Neural progenitor cell (in vitro differentiated cells): ENCODE results near the gene MYL4. TPM values are rescaled to one million over a fixed set of nuclear protein-coding genes. Genes with fewer than 3 reads are reported as not detected.

Experiments used
- DNase-seq: peaks from one replicate; pipeline ENCODE4 v3.0.0-alpha.2; 2016; ENCODE audit warnings: low spot score
- H2AFZ ChIP-seq: fragments of 200-600 bp; sonication (generic); replicated peaks from 2 replicates; pipeline ENCODE4 v1.6.1; 2016; ENCODE audit warnings: antibody characterized with exemption
- H3F3A ChIP-seq: fragments of 200-600 bp; sonication (generic); 2 replicates; pipeline ENCODE4 v1.6.1; 2016; ENCODE audit warnings: antibody characterized with exemption, low read depth
- H3K27ac ChIP-seq: fragments of 200-600 bp; sonication (generic); 2 replicates; pipeline ENCODE4 v1.5.1; 2016; ENCODE audit warnings: mild to moderate bottlenecking
- H3K27me3 ChIP-seq: fragments of 200-600 bp; sonication (generic); 2 replicates; pipeline ENCODE4 v1.6.1; 2016; ENCODE audit warnings: mild to moderate bottlenecking, moderate library complexity
- H3K36me3 ChIP-seq: fragments of 200-600 bp; sonication (generic); 2 replicates; pipeline ENCODE4 v1.5.1; 2016
- H3K4me1 ChIP-seq: fragments of 200-600 bp; sonication (generic); 2 replicates; pipeline ENCODE4 v1.6.1; 2016; ENCODE audit warnings: mixed run types
- H3K4me2 ChIP-seq: fragments of 200-600 bp; sonication (generic); 2 replicates; pipeline ENCODE4 v1.6.1; 2016
- H3K4me3 ChIP-seq: fragments of 200-600 bp; sonication (generic); 2 replicates; pipeline ENCODE4 v1.5.1; 2016
- H3K79me2 ChIP-seq: fragments of 200-600 bp; sonication (generic); 2 replicates; pipeline ENCODE4 v1.6.1; 2016; ENCODE audit warnings: low read depth
- H3K9ac ChIP-seq: fragments of 200-600 bp; sonication (generic); 2 replicates; pipeline ENCODE4 v1.6.1; 2016
- H3K9me3 ChIP-seq: fragments of 200-600 bp; sonication (generic); 2 replicates; pipeline ENCODE4 v1.5.1; 2016; ENCODE audit warnings: low read depth
- H4K20me1 ChIP-seq: fragments of 200-600 bp; sonication (generic); 2 replicates; pipeline ENCODE4 v1.6.1; 2016; ENCODE audit warnings: low read depth
- H3K27ac Mint-ChIP-seq: 3 replicates; pipeline ENCODE4 v1.8.0; 2021; ENCODE audit warnings: mixed read lengths
- H3K27me3 Mint-ChIP-seq: 2 replicates; pipeline ENCODE4 v1.8.0; 2022; ENCODE audit warnings: low read depth, mild to moderate bottlenecking, inconsistent platforms, moderate library complexity, mixed read lengths; ENCODE audit not compliant: insufficient read depth
- H3K36me3 Mint-ChIP-seq: 3 replicates; pipeline ENCODE4 v1.8.0; 2021; ENCODE audit warnings: mixed read lengths
- H3K4me1 Mint-ChIP-seq: 3 replicates; pipeline ENCODE4 v1.8.0; 2021; ENCODE audit warnings: mixed read lengths
- H3K4me3 Mint-ChIP-seq: 3 replicates; pipeline ENCODE4 v1.8.0; 2021; ENCODE audit warnings: mild to moderate bottlenecking, moderate library complexity, mixed read lengths
- H3K9me3 Mint-ChIP-seq: 3 replicates; pipeline ENCODE4 v1.8.0; 2020; ENCODE audit warnings: mixed read lengths
- CTCF ChIP-seq: fragments of 200-600 bp; sonication (generic); IDR thresholded peaks from 2 replicates; pipeline ENCODE4 v1.5.1; 2017; ENCODE audit warnings: antibody characterized with exemption, mild to moderate bottlenecking
- EZH2 ChIP-seq: fragments of 200-600 bp; sonication (generic); IDR thresholded peaks from 2 replicates; pipeline ENCODE4 v1.6.1; 2017; ENCODE audit warnings: antibody characterized with exemption, mild to moderate bottlenecking, moderate library complexity
- EZH2phosphoT487 ChIP-seq: fragments of 200-600 bp; sonication (generic); IDR thresholded peaks from 2 replicates; pipeline ENCODE4 v1.6.1; 2017; ENCODE audit warnings: antibody characterized with exemption
- total RNA-seq: library from RNA; depleted of rRNA; stranded (reverse); fragments of >200 nt; gene quantifications from 2 replicates; pipeline ENCODE4 v1.2.3, GENCODE V29; 2015; ENCODE audit warnings: low replicate concordance

Gene MYL4
- total RNA-seq, 1 donor from 2014 or later = 0.37 TPM

- no peaks in the 10 kb centered on the region for H3K36me3 ChIP-seq
- peaks cover 8% of the 10 kb centered on the region for H3F3A ChIP-seq
- no peak overlapping the region for H2AFZ ChIP-seq
- no peak overlapping the region for H3K9ac ChIP-seq
- Mint-ChIP-seq H3K36me3 (no peaks in the 10 kb centered on the region), H3K27ac (no peak overlapping the region), H3K4me3 (no peak overlapping the region), H3K27me3 (peaks cover 30% of the 10 kb centered on the region), H3K9me3 (peaks cover 11% of the 10 kb centered on the region), H3K4me1 (peaks cover 17% of the 10 kb centered on the region)
- no peaks in the 10 kb centered on the region for H3K9me3 ChIP-seq
- H3K79me2 ChIP-seq = no peaks in the 10 kb centered on the region
- peaks cover 8% of the 10 kb centered on the region for H4K20me1 ChIP-seq
- DNase-seq = no peak
- H3K4me1 ChIP-seq = no peaks in the 10 kb centered on the region
- H3K4me2 ChIP-seq = no peak overlapping the region
- H3K27me3 ChIP-seq = peaks cover 47% of the 10 kb centered on the region
- H3K4me3 ChIP-seq = no peak overlapping the region
- TF ChIP-seq EZH2 (no peak), CTCF (no peak), EZH2phosphoT487 (no peak)
- no peak overlapping the region for H3K27ac ChIP-seq
Measured at GRCh38 chr17:47250855-47251254, 41.7 kb downstream of the MYL4 start.

GRCh38 chr17:47251421-47251940 lies 42.3 kb downstream of the MYL4 start:
- Histone ChIP-seq H3K4me1 (no peaks in the 10 kb centered on the region), H3K4me2 (no peak overlapping the region), H3K4me3 (no peak overlapping the region), H3F3A (peaks cover 8% of the 10 kb centered on the region), H3K27ac (no peak overlapping the region), H3K9me3 (no peaks in the 10 kb centered on the region), H2AFZ (no peak overlapping the region), H3K79me2 (no peaks in the 10 kb centered on the region), H3K9ac (no peak overlapping the region), H4K20me1 (peaks cover 8% of the 10 kb centered on the region), H3K27me3 (peaks cover 53% of the 10 kb centered on the region), H3K36me3 (no peaks in the 10 kb centered on the region)
- peaks cover 17% of the 10 kb centered on the region for H3K4me1 Mint-ChIP-seq
- no peak overlapping the region for H3K27ac Mint-ChIP-seq
- H3K27me3 Mint-ChIP-seq = peaks cover 35% of the 10 kb centered on the region
- H3K4me3 Mint-ChIP-seq = no peak overlapping the region
- DNase-seq = no peak
- TF ChIP-seq CTCF (no peak), EZH2phosphoT487 (no peak), EZH2 (no peak)
- H3K9me3 Mint-ChIP-seq = peaks cover 11% of the 10 kb centered on the region
- no peaks in the 10 kb centered on the region for H3K36me3 Mint-ChIP-seq

GRCh38 chr17:47252209-47252608 lies 43.1 kb downstream of the MYL4 start:
- Histone ChIP-seq H3K4me3 (no peak overlapping the region), H3K79me2 (no peaks in the 10 kb centered on the region), H3K36me3 (no peaks in the 10 kb centered on the region), H3K4me1 (no peaks in the 10 kb centered on the region), H2AFZ (no peak overlapping the region), H3K27ac (no peak overlapping the region), H3F3A (peaks cover 8% of the 10 kb centered on the region), H4K20me1 (peaks cover 8% of the 10 kb centered on the region), H3K9me3 (no peaks in the 10 kb centered on the region), H3K4me2 (no peak overlapping the region), H3K9ac (no peak overlapping the region), H3K27me3 (peaks cover 61% of the 10 kb centered on the region)
- H3K36me3 Mint-ChIP-seq = no peaks in the 10 kb centered on the region
- peaks cover 11% of the 10 kb centered on the region for H3K9me3 Mint-ChIP-seq
- no peak overlapping the region for H3K27ac Mint-ChIP-seq
- peaks cover 17% of the 10 kb centered on the region for H3K4me1 Mint-ChIP-seq
- peaks cover 40% of the 10 kb centered on the region for H3K27me3 Mint-ChIP-seq
- TF ChIP-seq EZH2phosphoT487 (no peak), EZH2 (no peak), CTCF (no peak)
- DNase-seq = no peak
- peak overlapping the region; percentile 82 for H3K4me3 Mint-ChIP-seq
